HG02588 (cell line): ENCODE data around the gene ADK.
"Not testable (repeated sequence)": the region's sequence is repeated elsewhere in the genome, so short reads cannot be mapped to it uniquely, and the experiment has no call there.

Source experiments
- ATAC-seq: cut with Tn5 transposase; IDR thresholded peaks from one replicate; pipeline ENCODE4 v1.9.1; 2021; ENCODE audit warnings: mild to moderate bottlenecking, moderate library complexity; ENCODE audit not compliant: unreplicated experiment

The ADK gene

DNA sequence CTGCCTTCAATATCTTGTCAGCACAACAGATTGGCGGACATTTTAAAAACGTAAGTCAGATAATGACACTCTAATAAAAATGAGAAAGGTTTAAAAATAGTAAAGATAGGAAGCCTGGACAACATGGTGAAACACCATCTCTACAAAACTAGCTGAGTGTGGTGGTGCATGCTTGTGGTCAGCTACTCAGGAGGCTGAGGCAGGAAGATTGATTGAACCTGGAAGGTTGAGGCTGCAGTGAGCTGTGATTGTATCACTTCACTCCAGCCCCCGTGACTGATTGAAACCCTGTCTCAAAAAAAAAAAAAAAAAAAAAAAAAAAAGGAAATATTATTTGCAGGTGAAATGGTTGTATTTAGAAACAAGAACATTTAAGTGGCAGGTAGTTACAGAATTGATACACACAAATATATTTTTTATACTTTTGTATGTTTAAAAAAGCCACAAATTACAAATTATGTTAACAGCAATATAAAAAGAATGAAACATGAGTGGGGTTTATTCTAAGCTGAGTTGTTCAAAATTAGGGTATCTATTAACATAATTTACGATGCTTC lies 141.9 kb downstream of the ADK start:
- no peak for ATAC-seq

DNA sequence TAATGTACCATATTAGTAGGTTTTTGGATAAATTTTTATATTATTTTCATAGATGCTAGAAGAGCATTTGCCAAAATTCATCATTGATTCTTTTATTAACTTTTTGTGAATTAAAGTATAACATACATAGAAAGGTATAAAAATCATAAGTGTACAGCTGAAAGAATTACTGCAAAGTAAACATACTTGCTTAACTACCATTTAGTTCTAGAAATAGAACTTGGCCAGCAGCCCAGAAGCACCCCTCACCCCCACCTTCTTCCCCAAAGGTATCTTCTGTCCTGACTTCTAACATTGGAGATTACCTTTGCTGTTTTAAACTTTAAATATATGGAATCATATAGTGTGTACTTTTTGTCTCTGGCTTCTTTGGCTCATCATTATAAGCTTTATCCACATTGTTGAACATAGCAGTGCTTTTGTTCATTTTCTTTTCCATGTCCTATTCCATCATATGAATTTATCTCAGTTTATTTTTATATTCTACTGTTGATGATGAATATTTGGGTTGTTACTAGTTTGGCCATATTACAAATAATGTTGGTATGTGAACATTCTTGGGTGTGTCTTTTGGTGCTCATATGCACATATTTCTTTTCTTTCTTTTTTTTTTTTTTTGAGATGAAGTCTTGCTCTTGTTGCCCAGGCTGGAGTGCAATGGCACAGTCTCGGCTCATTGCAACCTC lies 142.8 kb downstream of the ADK start:
- no peak for ATAC-seq

DNA sequence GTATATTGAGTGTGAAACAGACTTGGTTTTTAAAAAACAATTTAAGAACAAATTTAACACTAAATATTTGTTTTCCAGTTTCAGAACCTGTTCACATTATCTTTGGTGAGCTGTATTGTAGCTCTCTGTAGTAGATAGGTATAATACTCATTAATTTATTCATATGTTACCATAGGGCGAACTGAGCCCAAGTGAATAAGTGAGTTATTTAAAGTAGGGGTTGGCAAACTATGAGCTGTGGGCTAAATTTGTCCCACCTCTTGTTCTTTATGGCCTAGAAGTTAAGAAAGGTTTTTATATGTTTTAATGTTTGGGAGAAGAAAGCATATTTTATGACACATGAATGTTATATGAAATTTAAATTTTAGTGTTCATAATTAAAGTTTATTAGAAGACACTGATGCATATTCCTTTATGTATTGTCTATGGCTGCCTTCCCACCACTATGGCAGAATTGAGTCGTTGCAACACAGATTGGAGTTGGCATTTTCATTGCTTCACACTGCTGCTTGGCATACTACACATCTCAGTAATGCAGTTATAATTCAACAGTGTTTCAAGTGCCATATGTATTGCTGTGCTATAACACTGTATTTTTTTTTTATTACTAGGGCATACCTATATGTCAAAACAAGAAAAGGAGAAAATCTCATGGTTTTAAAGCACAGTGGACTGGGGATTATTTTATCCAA lies 146.5 kb downstream of the ADK start:
- no peak for ATAC-seq

DNA sequence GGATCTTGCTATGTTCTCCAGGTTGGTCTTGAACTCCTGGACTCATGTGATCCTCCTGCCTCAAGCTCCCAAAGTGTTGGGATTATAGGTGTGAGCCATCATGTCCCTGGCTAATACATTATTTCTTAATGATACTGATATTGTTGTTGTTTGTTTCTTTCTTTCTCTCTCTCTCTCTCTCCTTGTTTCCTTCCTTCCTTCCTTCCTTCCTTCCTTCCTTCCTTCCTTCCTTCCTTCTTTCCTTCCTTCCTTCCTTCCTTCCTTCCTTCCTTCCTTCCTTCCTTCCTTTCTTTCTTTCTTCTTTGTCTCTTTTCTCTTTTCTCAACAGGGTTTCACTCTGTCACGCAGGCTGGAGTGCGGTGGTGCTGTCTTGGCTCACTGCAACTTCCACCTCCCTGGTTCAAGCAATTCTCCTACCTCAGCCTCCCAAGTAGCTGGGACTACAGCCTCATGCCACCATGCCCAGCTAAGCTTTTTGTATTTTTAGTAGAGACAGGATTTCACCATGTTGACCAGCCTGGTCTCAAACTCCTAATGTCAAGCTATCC lies 149.1 kb downstream of the ADK start:
- not testable (repeated sequence) for ATAC-seq

DNA sequence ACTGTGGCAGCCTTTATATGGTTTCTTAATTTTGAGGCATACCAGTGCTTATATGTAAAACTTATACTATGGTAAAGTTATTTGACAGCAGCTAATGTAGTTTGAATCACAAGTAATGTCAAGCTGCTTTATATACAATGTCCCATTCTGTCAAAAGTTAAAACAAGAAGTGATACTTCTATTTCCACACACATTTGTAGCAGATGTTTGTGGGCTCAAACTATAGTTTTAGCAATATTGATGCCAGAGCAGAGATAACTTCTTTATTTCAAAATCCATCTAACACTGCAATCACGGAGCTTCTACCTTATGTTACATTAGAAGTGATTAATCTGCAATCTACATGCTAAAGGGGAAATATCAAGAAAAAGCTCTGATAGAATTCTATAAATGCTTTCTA lies 149.6 kb downstream of the ADK start:
- no peak for ATAC-seq

GRCh38 chr10:74305730-74306129 lies 154.7 kb downstream of the ADK start:
- ATAC-seq: no peak

DNA sequence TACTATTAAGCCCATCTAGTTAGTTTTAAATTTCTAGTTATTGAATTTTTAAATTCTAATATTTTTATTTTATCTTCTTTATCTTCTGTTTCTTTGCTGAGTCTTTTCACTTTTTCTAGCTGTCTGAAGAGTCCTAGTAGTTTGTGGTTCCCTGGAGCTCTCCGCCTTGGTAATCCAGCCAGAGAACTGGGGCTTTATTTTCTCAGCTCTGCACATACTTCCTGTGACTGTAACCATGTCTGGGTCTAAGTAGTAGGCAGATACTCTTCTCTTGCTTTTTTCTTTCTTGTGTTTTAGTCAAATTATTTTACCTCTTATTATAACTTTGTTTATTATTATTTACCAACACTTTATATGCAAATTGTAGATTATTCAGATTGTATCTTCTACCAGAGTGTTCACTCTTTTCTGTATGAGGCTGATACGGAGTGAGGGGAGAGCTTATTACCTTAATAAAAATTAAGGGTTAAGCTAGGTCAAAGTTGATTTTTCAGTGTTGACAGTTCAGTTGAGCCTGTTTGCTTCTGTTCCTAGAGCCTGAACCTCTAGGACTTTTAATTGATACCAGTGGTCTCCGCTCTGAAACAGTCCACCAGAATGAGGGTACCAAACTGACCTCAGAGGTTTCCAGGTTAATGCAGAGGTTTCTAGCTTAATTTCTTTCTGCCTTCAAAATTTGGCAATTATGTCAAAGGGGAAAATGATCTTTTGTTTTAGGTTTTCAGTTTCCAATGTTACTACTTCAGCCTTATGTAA lies 155.4 kb downstream of the ADK start:
- ATAC-seq: no peak

DNA sequence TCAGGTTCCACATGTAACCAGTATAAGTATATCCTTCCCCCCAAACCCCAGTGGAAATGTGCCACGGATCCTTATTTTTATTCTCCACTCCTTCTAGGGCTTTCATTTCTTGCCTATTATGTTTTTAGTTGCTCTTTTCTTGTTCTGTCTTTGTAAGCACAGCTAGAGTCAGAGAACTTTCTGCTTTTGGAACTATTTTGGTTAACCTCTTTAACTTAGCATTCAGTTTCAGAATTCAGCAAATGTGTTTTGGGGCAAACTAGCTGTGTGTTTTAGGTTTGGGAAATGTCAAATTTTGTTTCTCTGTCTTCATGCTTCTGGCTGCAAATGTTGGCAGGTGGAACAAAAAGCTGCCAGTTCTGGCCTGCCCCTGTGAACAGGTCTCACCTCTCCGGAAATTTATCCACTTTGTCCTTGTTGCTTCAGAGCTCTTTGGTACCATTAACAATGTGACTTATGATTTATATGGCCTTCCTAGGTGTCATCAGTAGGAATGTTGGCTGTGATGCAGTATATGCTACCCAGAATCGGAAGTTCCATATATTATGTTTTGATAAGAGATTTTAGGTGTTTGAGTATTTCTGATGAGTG lies 156.1 kb downstream of the ADK start:
- no peak for ATAC-seq

DNA sequence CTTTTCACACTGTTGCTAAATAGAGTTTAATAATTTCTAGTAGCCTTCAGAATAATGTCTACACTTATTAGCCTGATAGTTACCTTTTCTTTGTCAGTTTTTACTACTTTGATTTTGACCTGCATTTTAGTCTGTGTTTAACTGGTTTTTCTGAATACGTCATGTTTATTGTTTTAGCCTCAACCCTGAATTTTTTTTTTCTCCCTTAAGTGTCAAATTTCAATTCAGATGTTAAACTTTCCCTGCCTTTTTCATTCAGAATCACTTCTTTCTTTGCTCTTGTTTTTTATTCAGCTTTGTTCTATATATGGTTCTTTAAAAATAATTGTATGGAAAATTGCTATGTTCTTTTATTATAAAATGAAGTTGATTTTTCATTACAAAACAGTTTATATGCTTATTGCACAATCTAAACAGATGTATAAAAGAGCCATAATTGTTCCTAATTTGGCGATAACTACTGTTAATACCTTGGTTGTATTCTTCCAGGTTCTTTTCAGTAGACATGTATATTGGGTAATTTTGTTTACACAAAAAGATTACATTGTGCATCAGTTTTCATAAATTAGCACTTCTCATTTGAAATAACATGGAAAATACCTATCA lies 159.7 kb downstream of the ADK start:
- no peak for ATAC-seq

DNA sequence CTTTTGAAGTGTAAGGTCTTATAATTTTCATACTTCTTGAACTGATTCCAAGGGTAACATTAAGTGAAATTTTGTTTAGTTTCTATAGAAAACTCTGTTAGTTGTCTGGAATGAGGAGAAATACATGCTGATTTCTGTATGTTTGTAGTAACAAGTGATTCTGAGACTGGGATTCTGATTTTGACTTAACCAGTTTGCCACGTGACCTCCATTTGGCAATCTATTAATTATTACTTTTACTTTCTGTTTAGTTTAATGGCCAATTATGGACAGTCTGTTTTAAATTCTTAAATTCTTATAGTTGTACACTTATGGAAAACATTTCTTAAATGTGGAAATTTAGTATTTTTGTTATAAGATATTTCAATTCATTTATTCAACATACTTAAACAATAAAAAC lies 163.1 kb downstream of the ADK start:
- no peak for ATAC-seq

DNA sequence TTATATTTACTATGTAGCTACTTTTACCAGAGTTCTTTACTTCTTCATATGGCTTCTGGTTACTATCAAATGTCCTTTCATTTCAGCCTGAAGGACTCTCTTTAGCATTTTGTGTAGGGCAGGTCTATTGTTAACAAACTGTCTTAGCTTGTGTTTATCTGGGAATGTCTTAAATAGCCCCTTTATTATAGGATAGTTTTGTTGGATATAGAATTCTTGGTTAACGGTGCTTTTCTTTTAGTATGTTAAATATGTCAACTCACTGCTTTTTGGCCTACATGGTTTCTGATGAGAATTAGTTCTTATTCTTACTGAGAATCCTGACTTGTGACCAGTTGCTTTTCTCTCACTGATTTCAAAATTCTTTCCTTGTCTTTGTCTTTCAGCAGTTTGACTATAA lies 169.0 kb downstream of the ADK start:
- ATAC-seq: no peak

DNA sequence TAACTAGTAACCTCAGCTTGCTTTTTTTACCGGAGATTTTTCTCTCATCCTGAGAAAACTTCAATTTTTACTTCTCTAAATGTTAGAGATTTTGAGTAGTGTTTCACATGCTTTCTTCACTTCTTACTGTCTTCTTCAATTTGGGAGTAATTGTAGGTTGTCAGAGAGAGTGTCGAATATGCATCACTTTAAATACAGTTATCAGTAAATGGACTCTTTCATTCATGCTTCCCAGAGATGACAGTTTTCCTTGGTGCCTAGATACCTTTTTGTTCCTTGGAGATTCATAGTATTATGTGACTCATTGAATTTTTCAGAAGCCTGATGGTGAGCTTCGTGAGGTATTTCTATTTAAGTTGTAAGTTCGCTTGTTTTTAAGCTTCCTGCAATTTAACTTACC lies 169.7 kb downstream of the ADK start:
- no peak for ATAC-seq

DNA sequence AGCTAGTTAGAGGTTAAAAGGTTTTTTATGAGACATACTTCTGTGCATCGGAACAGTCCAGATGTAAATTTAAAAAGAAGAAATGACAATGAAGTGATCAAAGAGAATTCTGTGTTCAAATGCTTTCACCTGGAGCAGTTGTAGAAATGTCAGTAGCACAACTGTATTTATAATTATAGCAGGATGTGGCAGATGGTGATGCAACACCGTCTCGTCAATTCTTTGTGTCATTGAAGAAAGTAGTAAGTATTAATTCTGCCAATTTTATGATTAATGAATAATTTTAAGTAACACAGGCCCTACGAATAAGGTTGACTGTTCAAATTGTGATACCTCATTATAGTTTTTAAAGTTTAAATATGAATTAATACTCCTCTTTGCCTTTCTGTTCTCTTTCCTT lies 171.1 kb downstream of the ADK start:
- no peak for ATAC-seq

GRCh38 chr10:74322565-74322964 lies 171.5 kb downstream of the ADK start:
- no peak for ATAC-seq

DNA sequence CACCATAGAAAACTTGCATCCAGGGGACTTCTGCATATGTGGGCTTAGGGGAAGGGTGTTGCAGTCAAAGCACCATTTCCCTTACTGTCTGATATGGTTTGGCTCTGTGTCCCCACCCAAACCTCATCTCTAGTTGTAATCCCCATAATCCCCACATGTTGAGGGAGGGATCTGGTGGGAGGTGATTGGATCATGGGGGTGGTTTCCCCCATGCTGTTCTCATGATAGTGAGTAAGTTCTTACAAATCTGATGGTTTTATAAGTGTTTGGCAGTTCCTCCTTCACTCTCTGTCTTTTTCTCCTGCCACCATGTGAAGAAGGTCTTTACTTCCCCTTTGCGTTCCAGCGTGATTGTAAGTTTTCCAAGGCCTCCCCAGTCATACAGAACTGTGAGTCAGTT lies 177.4 kb downstream of the ADK start:
- no peak for ATAC-seq

GRCh38 chr10:74329873-74330272 lies 178.9 kb downstream of the ADK start:
- no peak for ATAC-seq

GRCh38 chr10:74330646-74331045 lies 179.6 kb downstream of the ADK start:
- no peak for ATAC-seq

DNA sequence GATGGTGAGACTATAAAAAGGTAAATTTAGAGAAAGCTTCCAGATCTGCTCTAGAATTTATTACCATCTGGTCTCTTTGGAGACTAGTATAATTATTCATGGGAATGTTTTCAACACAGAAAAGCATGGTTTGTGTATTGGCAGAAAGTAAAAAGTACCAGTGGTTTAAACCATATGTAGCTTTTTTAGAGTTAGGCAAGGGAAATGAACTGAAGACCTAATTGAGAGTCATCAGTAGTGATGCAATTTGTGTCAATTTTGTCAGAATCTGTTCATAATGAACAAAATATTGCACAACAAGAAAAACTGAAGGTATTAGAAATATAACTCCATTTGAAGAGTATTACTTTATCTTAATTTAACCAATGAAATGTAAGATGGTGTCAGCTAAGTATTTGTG lies 181.4 kb downstream of the ADK start:
- ATAC-seq: no peak

DNA sequence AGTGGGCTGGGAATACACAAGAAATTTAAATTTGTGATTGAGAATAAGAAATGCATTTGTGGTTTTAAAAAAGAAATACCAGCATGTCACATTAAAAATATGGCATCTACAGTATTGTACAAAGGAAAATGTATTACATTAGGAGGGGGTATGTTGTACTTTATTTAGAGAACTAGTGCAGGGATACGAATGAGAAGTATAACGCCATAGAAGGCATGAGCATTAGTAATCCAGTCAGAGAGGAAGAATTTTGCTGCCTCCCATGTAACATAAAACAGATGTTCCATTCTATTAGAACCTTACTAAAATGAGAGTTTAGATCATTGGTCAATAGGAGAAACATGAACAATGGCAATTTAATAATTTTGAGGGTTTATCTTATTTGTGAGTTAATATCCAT lies 182.2 kb downstream of the ADK start:
- no peak for ATAC-seq

- ATAC-seq: no peak
These were observed 183.2 kb downstream of the ADK start for GRCh38 chr10:74334221-74334620.

DNA sequence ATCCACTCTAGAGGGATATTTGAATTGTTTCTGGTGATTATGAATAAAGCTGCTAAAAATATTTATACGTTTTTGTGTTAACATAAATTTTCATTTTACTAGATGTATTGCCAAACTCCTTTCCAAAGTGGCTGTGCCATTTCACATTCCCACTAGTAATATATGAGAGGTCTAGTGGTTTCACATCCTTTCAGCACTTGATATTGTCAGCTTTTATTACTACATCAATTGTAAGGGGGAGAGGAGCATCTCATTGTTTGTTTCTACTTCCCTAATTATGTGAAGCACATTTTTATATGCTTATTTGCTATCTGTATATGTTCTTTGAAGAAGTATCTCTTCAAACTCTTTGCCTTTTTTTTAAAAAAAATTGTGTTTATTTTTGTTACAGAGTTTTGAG lies 184.5 kb downstream of the ADK start:
- no peak for ATAC-seq
